Natural killer cell (primary cell): ENCODE results near the gene THSD4. TPM values are rescaled to one million over a fixed set of nuclear protein-coding genes. Genes with fewer than 3 reads are reported as not detected.

ENCODE experiments used
- ATAC-seq, 3 donors: fragments of 150-1000 bp in 2 of 3; fragments of 200-7000 bp in 1 of 3; cut with Tn5 transposase; 1 replicate in 1 of 3; 2 replicates in 2 of 3; pipeline ENCODE4 v1.10.0; 2021; ENCODE audit warnings: mild to moderate bottlenecking in 2 of 3, moderate library complexity in 2 of 3
- DNase-seq, 2 donors: peaks; one replicate each; pipeline versions ENCODE4 v3.0.0 to v3.0.0-alpha.2; 2013 to 2021; ENCODE audit warnings: mixed read lengths in 1 of 2
- H3K27ac ChIP-seq: one replicate; pipeline ENCODE4 v1.5.1; 2013; ENCODE audit warnings: mild to moderate bottlenecking, low read length
- H3K27me3 ChIP-seq: one replicate; pipeline ENCODE4 v1.6.1; 2013; ENCODE audit warnings: low read length; ENCODE audit not compliant: control insufficient read depth, insufficient read depth
- H3K36me3 ChIP-seq: one replicate; pipeline ENCODE4 v1.6.1; 2013; ENCODE audit warnings: low read length; ENCODE audit not compliant: control insufficient read depth, insufficient read depth
- H3K4me1 ChIP-seq: one replicate; pipeline ENCODE4 v1.6.1; 2013; ENCODE audit warnings: low read length; ENCODE audit not compliant: control insufficient read depth, insufficient read depth
- H3K4me3 ChIP-seq: one replicate; pipeline ENCODE4 v1.5.1; 2013; ENCODE audit warnings: low read length
- H3K9me3 ChIP-seq: one replicate; pipeline ENCODE4 v1.6.1; 2013; ENCODE audit warnings: low read length; ENCODE audit not compliant: control insufficient read depth, insufficient read depth
- H3K27ac Mint-ChIP-seq, 2 donors: one replicate each; pipeline ENCODE4 v1.8.0; 2022; ENCODE audit warnings: mild to moderate bottlenecking in 2 of 2, mixed read lengths in 2 of 2, moderate library complexity in 1 of 2
- H3K27me3 Mint-ChIP-seq, 2 donors: one replicate each; pipeline ENCODE4 v1.8.0; 2022; ENCODE audit warnings: low read depth in 2 of 2, mixed read lengths in 2 of 2
- H3K36me3 Mint-ChIP-seq: one replicate; pipeline ENCODE4 v1.8.0; 2022; ENCODE audit warnings: mixed read lengths
- H3K4me1 Mint-ChIP-seq, 2 donors: one replicate each; pipeline ENCODE4 v1.8.0; 2022; ENCODE audit warnings: mixed read lengths in 2 of 2
- H3K4me3 Mint-ChIP-seq: one replicate; pipeline ENCODE4 v1.8.0; 2022; ENCODE audit warnings: mild to moderate bottlenecking, moderate library complexity, mixed read lengths
- H3K9me3 Mint-ChIP-seq, 2 donors: one replicate each; pipeline ENCODE4 v1.8.0; 2022; ENCODE audit warnings: mixed read lengths in 2 of 2
- CTCF ChIP-seq: fragments of 200-600 bp; IDR thresholded peaks from one replicate; pipeline ENCODE4 v1.8.0; 2022; ENCODE audit warnings: antibody characterized with exemption
- WGBS: methylation state at CpG from one replicate; pipeline ENCODE4 v1.1.7; 2013; ENCODE audit warnings: missing lambda C conversion rate; ENCODE audit not compliant: insufficient coverage; 5-methylcytosine and 5-hydroxymethylcytosine counted together
- intact Hi-C: fragments of 100-400 bp; cut with micrococcal nuclease; formaldehyde crosslinking; loops from one replicate; pipeline ENCODE4 v1.14.2; 2022
- total RNA-seq, 4 donors: library from RNA; stranded (reverse); fragments of 120-200 nt in 1 of 4; gene quantifications; one replicate each; pipeline versions ENCODE4 v1.2.3 to v1.2.4, GENCODE V29; 2013 to 2022

THSD4 gene
- total RNA-seq, 3 donors from 2014 or later (not counting 1 experiment from before 2014, with no cell fraction given), result not detected

DNA sequence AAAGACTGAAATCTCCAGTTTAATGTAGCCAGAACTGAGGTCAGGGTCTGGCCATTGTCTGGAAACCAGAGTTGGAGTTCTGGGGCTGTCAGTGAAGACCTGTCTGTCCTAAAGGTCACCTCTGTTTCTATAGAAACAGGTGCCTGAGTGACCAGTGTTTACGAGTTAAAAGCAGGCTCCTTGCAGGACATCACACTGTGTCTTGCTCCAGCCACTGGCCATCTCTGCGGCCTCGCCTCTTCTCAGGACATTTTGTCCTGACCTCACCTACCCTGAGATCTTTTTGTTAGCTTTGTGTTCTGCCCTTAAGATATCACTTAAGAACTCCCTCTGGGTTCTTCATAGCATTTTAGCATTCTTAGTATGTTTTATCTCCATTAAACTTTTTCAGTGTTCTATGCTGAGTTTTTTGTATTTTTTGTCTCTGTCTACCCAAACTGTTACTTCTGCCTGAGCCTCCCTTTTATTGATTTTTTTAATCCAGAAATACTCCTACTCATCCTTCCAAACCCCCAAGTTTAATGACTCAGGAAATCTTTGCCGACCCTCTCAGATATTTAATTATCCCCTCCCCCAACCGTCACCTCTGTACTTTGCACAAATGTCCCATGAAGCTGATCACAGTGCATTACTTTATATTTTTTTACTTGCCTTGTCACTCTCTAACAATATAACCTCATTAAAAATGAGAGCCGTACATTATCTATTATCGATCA lies 223.7 kb downstream of the THSD4 start:
- no peaks in the 10 kb centered on the region for H3K36me3 ChIP-seq
- H3K4me3 ChIP-seq, result no peak overlapping the region
- TF ChIP-seq CTCF, result no peak
- no peaks in the 10 kb centered on the region for H3K9me3 Mint-ChIP-seq
- peaks cover 9 to 14% of the 10 kb centered on the region in 2 donors for H3K27me3 Mint-ChIP-seq
- no peak for ATAC-seq
- 95% methylated on average over 5 of the region's 7 CpGs for WGBS
- H3K4me1 Mint-ChIP-seq, result no peaks in the 10 kb centered on the region
- no peak for DNase-seq
- H3K9me3 ChIP-seq, result no peaks in the 10 kb centered on the region
- H3K4me3 Mint-ChIP-seq, result no peak overlapping the region
- H3K36me3 Mint-ChIP-seq, result no peaks in the 10 kb centered on the region
- no peak overlapping the region for H3K27ac Mint-ChIP-seq
- intact Hi-C loops, result loop anchor here (10.0 kb wide), 1 partner anchor 56 kb away; no protein-coding TSS in a partner anchor
- H3K27me3 ChIP-seq, result no peaks in the 10 kb centered on the region
- H3K27ac ChIP-seq, result no peak overlapping the region
- H3K4me1 ChIP-seq, result no peaks in the 10 kb centered on the region

- 82% methylated on average over 7 of the region's 8 CpGs for WGBS
- no peaks in the 10 kb centered on the region for H3K4me1 Mint-ChIP-seq
- no peak for TF ChIP-seq CTCF
- no peak overlapping the region for H3K27ac Mint-ChIP-seq
- Histone ChIP-seq H3K27ac (no peak overlapping the region), H3K4me3 (no peak overlapping the region), H3K4me1 (no peaks in the 10 kb centered on the region), H3K9me3 (no peaks in the 10 kb centered on the region), H3K36me3 (no peaks in the 10 kb centered on the region), H3K27me3 (no peaks in the 10 kb centered on the region)
- H3K4me3 Mint-ChIP-seq, result no peak overlapping the region
- H3K9me3 Mint-ChIP-seq, result no peaks in the 10 kb centered on the region
- peaks cover 6 to 13% of the 10 kb centered on the region in 2 donors for H3K27me3 Mint-ChIP-seq
- DNase-seq (no peak), ATAC-seq (no peak)
- H3K36me3 Mint-ChIP-seq, result no peaks in the 10 kb centered on the region
- intact Hi-C loops, result no loop called here
These were observed 226.7 kb downstream of the THSD4 start for GRCh38 chr15:71341811-71342550.

DNA sequence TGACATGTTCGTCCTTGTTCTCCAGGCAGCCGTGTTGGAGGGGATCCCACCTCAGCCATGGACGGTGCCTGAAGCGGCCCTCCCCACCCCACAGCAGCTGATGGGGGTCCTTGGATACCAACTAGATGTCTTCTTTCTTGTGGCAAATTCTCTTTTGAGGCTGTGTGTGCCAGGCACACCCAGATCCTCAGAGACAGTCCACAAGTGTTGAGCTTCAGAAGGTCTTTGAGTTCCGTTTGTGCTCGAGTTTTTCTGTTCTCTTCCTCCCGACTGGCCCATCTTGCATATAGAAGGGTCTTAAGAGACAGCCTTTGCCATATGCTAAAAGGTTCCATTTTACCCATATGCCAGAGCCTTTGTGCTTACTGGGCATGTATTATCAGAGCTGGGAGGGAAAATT lies 227.4 kb downstream of the THSD4 start:
- intact Hi-C loops, result no loop called here
- no peak for ATAC-seq
- H3K27ac Mint-ChIP-seq, result no peak overlapping the region

More for the DNA sequence above, 227.4 kb downstream of the THSD4 start:
- no peaks in the 10 kb centered on the region for H3K9me3 ChIP-seq
- no peaks in the 10 kb centered on the region for H3K4me1 Mint-ChIP-seq
- WGBS, result 86% methylated on average over 7 of the region's 7 CpGs
- no peaks in the 10 kb centered on the region for H3K9me3 Mint-ChIP-seq
- H3K4me3 Mint-ChIP-seq, result no peak overlapping the region
- H3K36me3 Mint-ChIP-seq, result no peaks in the 10 kb centered on the region
- peaks cover 11 to 20% of the 10 kb centered on the region in 2 donors for H3K27me3 Mint-ChIP-seq
- no peaks in the 10 kb centered on the region for H3K36me3 ChIP-seq
- no peaks in the 10 kb centered on the region for H3K27me3 ChIP-seq
- H3K4me1 ChIP-seq, result no peaks in the 10 kb centered on the region
- H3K27ac ChIP-seq, result no peak overlapping the region
- H3K4me3 ChIP-seq, result no peak overlapping the region
- no peak for TF ChIP-seq CTCF
- no peak for DNase-seq
